AG09309 (cell line): ENCODE measurements around the gene TUBGCP2.

ENCODE experiments used
- DNase-seq: peaks from one replicate; pipeline ENCODE4 v3.0.0-alpha.2; 2010; ENCODE audit warnings: low read depth
- H3K4me3 ChIP-seq: 2 replicates; pipeline ENCODE4 v1.5.1; 2011; ENCODE audit warnings: mild to moderate bottlenecking, low read depth, low read length, moderate library complexity; ENCODE audit not compliant: control insufficient read depth
- CTCF ChIP-seq: IDR thresholded peaks from 2 replicates; pipeline ENCODE4 v1.5.1; 2011; ENCODE audit warnings: mild to moderate bottlenecking, low read depth, low read length, inconsistent platforms; ENCODE audit not compliant: insufficient read depth, control insufficient read depth; ENCODE audit errors: missing control alignments

Gene TUBGCP2

GRCh38 chr10:133280391-133281059, 28.1 kb downstream of the TUBGCP2 start:
- DNase-seq: no peak

GRCh38 chr10:133279326-133280226, 29.1 kb downstream of the TUBGCP2 start:
- TF ChIP-seq CTCF: no peak
- DNase-seq: no peak
- H3K4me3 ChIP-seq: no peak overlapping the region

More at GRCh38 chr10:133280391-133281059, 28.1 kb downstream of the TUBGCP2 start:
- no peak overlapping the region for H3K4me3 ChIP-seq
- no peak for TF ChIP-seq CTCF

GRCh38 chr10:133278577-133279265, 30.0 kb downstream of the TUBGCP2 start:
- TF ChIP-seq CTCF: no peak
- H3K4me3 ChIP-seq: no peak overlapping the region

GRCh38 chr10:133277993-133278576, 30.6 kb downstream of the TUBGCP2 start:
- TF ChIP-seq CTCF: no peak
- no peak overlapping the region for H3K4me3 ChIP-seq
- no peak for DNase-seq

More at GRCh38 chr10:133278577-133279265, 30.0 kb downstream of the TUBGCP2 start:
- DNase-seq: no peak

GRCh38 chr10:133277277-133277992, 31.2 kb downstream of the TUBGCP2 start:
- TF ChIP-seq CTCF: no peak
- no peak for DNase-seq
- no peak overlapping the region for H3K4me3 ChIP-seq
